ENCODE results near the gene NUDT9. TPM values are rescaled to one million over a fixed set of nuclear protein-coding genes. Genes with fewer than 3 reads are reported as not detected.

The NUDT9 gene, protein sequence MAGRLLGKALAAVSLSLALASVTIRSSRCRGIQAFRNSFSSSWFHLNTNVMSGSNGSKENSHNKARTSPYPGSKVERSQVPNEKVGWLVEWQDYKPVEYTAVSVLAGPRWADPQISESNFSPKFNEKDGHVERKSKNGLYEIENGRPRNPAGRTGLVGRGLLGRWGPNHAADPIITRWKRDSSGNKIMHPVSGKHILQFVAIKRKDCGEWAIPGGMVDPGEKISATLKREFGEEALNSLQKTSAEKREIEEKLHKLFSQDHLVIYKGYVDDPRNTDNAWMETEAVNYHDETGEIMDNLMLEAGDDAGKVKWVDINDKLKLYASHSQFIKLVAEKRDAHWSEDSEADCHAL
- 10 to 100 TPM; 22.1 to 34.0 (median 28.1) TPM for total RNA-seq
- polyA plus RNA-seq: 10 to 100 TPM; 45.4 to 64.4 TPM

DNA sequence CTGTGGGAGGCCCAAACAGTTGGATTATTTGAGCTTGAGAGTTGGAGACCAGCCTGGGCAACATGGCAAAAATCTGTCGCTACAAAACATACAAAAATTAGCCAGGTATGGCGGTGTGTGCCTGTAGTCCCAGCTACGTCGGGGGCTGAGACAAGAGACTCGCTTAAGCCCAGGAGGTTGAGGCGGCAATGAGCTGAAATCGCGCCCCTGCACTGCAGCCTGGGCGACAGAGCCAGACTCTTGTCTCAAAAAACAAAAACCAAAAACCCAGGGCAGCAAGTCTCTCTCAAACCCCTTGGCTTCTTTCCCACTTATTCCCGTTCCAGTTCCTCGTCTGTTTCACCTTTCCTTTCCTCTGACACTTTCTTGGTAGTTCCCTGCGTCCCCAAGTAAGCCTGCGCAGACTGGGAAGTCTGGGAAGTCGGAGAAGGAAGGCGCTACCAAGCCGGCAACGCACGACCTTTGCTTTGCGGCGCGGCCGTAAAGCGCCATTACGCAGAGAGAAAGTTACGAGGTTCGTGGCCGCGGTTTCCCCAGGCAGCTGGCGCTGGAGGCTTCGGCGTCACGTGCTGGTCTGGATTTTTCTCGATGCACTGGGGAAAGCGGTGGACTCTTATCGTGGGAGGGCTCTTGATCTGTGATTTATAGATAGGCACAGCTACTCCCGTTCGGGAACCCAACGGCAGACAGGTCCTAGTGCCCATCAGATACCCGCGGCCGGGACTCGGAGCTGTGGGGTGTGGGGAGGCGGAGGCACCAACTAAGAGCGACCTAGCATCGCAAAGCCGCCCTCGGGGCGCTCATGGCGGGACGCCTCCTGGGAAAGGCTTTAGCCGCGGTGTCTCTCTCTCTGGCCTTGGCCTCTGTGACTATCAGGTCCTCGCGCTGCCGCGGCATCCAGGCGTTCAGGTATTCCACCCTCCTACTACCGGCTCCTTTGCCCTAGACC, at the start of gene NUDT9:
Gene NUDT9 (plus strand): TSS at position 470 of the 949 bp plus-strand sequence. CDS start 333 bp downstream, at position 803.
- Histone ChIP-seq H3K27ac (peak within 1 kb of the TSS; percentile 76 to 94 (median 89)), H3K36me3 (no peaks in the 10 kb centered on the region), H3K27me3 (no peaks in the 10 kb centered on the region), H3K9me3 (no peaks in the 10 kb centered on the region), H3K4me1 (peaks cover 32 to 47% (median 41%) of the 10 kb centered on the region in 3 donors), H3K4me3 (peak within 1 kb of the TSS; percentile 64 to 83 (median 71))
- DNase-seq (peak; percentile 87 to 96 (median 92)), ATAC-seq (peak; percentile 88 to 92 (median 89)), FAIRE-seq (peak; percentile 29)
- TF ChIP-seq, protein P1, sequence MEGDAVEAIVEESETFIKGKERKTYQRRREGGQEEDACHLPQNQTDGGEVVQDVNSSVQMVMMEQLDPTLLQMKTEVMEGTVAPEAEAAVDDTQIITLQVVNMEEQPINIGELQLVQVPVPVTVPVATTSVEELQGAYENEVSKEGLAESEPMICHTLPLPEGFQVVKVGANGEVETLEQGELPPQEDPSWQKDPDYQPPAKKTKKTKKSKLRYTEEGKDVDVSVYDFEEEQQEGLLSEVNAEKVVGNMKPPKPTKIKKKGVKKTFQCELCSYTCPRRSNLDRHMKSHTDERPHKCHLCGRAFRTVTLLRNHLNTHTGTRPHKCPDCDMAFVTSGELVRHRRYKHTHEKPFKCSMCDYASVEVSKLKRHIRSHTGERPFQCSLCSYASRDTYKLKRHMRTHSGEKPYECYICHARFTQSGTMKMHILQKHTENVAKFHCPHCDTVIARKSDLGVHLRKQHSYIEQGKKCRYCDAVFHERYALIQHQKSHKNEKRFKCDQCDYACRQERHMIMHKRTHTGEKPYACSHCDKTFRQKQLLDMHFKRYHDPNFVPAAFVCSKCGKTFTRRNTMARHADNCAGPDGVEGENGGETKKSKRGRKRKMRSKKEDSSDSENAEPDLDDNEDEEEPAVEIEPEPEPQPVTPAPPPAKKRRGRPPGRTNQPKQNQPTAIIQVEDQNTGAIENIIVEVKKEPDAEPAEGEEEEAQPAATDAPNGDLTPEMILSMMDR (IDR thresholded peaks at IDR 0.05): no peak
- intact Hi-C loops (cut with DNase I): no loop called here
- 1% methylated on average over 55 to 58 of the region's 58 CpGs for WGBS, 2 donors

DNA sequence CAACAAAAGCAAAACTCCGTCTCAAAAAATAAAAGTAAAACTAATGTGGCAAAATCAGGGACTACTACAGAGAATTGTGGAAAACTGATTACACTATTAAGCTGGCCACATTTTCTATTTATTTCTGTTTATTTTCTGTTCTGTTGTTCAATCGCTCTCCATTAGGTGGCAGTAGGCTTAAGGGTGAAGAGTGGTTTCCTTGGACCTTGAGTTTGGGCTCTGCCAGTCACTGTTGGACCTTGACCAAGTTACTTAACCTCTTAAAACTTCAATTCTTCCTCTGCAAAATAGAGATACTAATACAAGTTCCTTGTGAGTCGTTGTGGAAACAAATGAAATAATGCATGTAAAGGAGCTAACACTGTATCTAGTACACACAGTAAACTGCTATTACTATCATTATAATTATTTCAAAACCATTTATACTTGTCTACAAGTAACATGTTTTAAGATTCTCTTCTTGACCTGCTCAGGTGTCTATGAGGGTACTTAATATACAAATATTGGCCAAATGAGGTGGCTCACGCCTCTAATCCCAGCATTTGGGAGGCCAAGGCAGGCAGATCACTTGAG, 46.6 kb upstream of the NUDT9 start:
- TF ChIP-seq, protein P1 (IDR thresholded peaks at IDR 0.05): peak in 3 of 4 donors; percentile 52 to 63 (median 61)

DNA sequence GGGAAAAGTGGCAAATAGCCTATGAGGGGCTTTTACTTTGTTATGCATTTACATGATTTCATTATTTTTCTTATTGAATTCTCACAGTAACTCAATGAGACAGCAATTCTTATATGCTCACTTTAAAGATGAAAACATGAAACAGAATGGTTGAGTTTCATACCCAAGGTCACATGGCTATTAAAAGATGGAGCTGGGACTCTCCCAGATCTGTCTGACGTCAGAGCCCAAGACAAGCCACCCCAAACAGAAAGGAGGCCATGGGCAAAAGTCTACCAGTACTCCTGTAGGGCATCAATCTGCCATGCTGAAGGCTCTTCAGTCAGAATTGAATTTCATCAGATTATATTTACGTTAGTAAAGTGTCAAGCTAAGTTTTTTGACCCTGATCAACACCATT, 44.6 kb upstream of the NUDT9 start:
- FAIRE-seq: no peak
- H3K4me1 ChIP-seq: peaks cover 0 to 8% (median 8%) of the 10 kb centered on the region in 3 donors
- 80 to 86% methylated on average over 2 of the region's 2 CpGs for WGBS, 2 donors
- no peak overlapping the region for H3K27ac ChIP-seq
- ATAC-seq: no peak
- no peak overlapping the region for H3K4me3 ChIP-seq
- H3K27me3 ChIP-seq: no peaks in the 10 kb centered on the region
- TF ChIP-seq, protein P1 (IDR thresholded peaks at IDR 0.05): no peak
- intact Hi-C loops (cut with DNase I): loop anchor here in 1 of 3 donors (10.0 kb wide), 1 partner anchor 77 kb away; no protein-coding TSS in a partner anchor
- H3K36me3 ChIP-seq: peaks cover 0 to 10% (median 0%) of the 10 kb centered on the region in 3 donors
- DNase-seq: no peak
- no peaks in the 10 kb centered on the region for H3K9me3 ChIP-seq

More for the DNA sequence above, 46.6 kb upstream of the NUDT9 start:
- Histone ChIP-seq H3K9me3 (no peaks in the 10 kb centered on the region), H3K27me3 (no peaks in the 10 kb centered on the region), H3K4me1 (peaks cover 0 to 8% (median 3%) of the 10 kb centered on the region in 3 donors), H3K4me3 (no peak overlapping the region), H3K36me3 (peaks cover 0 to 13% (median 0%) of the 10 kb centered on the region in 3 donors), H3K27ac (no peak overlapping the region)
- FAIRE-seq (peak; percentile 81), DNase-seq (peak in 4 of 6 donors; percentile 28 to 47 (median 39)), ATAC-seq (peak; percentile 88 to 99 (median 96))
- intact Hi-C loops (cut with DNase I): loop anchor here in 1 of 3 donors (10.0 kb wide), 1 partner anchor 79 kb away; no protein-coding TSS in a partner anchor
- 33 to 34% methylated on average over 4 of the region's 4 CpGs for WGBS, 2 donors

DNA sequence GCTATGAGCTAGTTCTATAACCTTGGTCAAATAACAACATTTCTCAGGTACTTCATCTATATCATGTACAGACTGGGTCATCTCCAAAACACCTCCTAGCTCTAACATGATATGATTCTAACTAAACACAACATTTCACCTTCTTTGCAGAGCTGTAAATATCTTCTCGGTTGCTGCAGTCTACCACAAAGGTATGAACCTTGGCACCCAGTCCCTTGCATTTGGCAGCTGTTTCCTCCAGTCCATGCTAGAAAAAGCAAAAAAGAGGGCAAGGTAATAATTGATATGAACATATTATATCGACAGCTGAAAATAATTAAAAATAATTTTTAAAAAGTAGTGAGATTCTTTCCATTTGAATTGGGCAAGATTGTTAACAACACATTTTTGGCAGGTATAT, 40.3 kb upstream of the NUDT9 start:
- FAIRE-seq (no peak), DNase-seq (no peak), ATAC-seq (no peak)
- peaks cover 0 to 7% (median 5%) of the 10 kb centered on the region in 3 donors for H3K4me1 ChIP-seq
- no peak overlapping the region for H3K4me3 ChIP-seq
- 14 to 19% methylated on average over 2 of the region's 2 CpGs for WGBS, 2 donors
- H3K27me3 ChIP-seq: no peaks in the 10 kb centered on the region
- H3K36me3 ChIP-seq: peaks cover 0 to 6% (median 0%) of the 10 kb centered on the region in 3 donors
- no peaks in the 10 kb centered on the region for H3K9me3 ChIP-seq
- H3K27ac ChIP-seq: no peak overlapping the region
- intact Hi-C loops (cut with DNase I): no loop called here
- TF ChIP-seq, protein P1 (IDR thresholded peaks at IDR 0.05): no peak
